GM12878 (cell line): ENCODE data around the gene GMDS. TPM values are rescaled to one million over a fixed set of nuclear protein-coding genes. Genes with fewer than 3 reads are reported as not detected.

ENCODE experiments used
- ATAC-seq: fragments of 200-7000 bp; cut with Tn5 transposase; 3 replicates; pipeline ENCODE4 v1.9.1; 2020; ENCODE audit warnings: mild to moderate bottlenecking, moderate library complexity
- BruUV-seq: library from RNA; stranded (reverse); fragments of 400-500 nt; replicated peaks from 2 replicates; lab custom pipeline; 2021; lab: Mats Ljungman, UMichigan
- CTCF ChIA-PET: fragments of 300-600 bp; sonication (Branson Sonifier 250); formaldehyde crosslinking; extraction: SDS; loops from one replicate; lab custom pipeline; 2021; ENCODE audit warnings: inconsistent platforms; lab: Yijun Ruan, JAX
- POLR2A ChIA-PET: fragments of 350-600 bp; formaldehyde crosslinking; extraction: SDS; loops from one replicate; lab custom pipeline; 2021; ENCODE audit warnings: inconsistent platforms; lab: Charles Lee
- RAD21 ChIA-PET: fragments of 300-600 bp; sonication (Branson Sonifier 250); formaldehyde crosslinking; loops from one replicate; lab custom pipeline; 2023; ENCODE audit warnings: antibody characterized with exemption; ENCODE audit not compliant: unreplicated experiment; lab: Charles Lee
- SMC1A ChIA-PET: fragments of 300-600 bp; sonication (Branson Sonifier 250); formaldehyde crosslinking; loops from one replicate; lab custom pipeline; 2023; ENCODE audit not compliant: unreplicated experiment, uncharacterized antibody; lab: Charles Lee
- DNase-seq: peaks from one replicate; pipeline ENCODE4 v3.0.0-alpha.2; 2011; ENCODE audit warnings: low read depth, low spot score
- FAIRE-seq: peaks from 3 replicates; lab custom pipeline; 2011; peaks lifted over from hg19 to GRCh38; lab: Jason Lieb, UNC
- H2AFZ ChIP-seq: 2 replicates; pipeline ENCODE4 v1.6.0; 2011; ENCODE audit warnings: low read depth, low read length, control low read depth; ENCODE audit not compliant: control insufficient read depth
- H3K27ac ChIP-seq: 2 replicates; pipeline ENCODE4 v1.5.1; 2011; ENCODE audit warnings: control low read depth; ENCODE audit not compliant: control insufficient read depth, insufficient read depth
- H3K27me3 ChIP-seq, 2 experiments: replicated peaks in 1 of 2; 2 replicates each; pipeline versions ENCODE4 v1.6.0 to v1.6.1; 2011; ENCODE audit warnings: low read length in 1 of 2; ENCODE audit not compliant: control insufficient read depth in 2 of 2, insufficient read depth in 2 of 2
- H3K36me3 ChIP-seq, 2 experiments: 2 replicates each; pipeline ENCODE4 v1.5.1; 2011; ENCODE audit warnings: low read length in 1 of 2; ENCODE audit not compliant: control insufficient read depth in 2 of 2, insufficient read depth in 2 of 2
- H3K4me1 ChIP-seq: 2 replicates; pipeline ENCODE4 v1.6.1; 2011; ENCODE audit warnings: mild to moderate bottlenecking, low read length, moderate library complexity, mixed read lengths; ENCODE audit not compliant: control insufficient read depth, insufficient read depth
- H3K4me2 ChIP-seq: 2 replicates; pipeline ENCODE4 v1.6.0; 2011; ENCODE audit warnings: control low read depth; ENCODE audit not compliant: control insufficient read depth, insufficient read depth
- H3K4me3 ChIP-seq: fragments of 200-600 bp; sonication (generic); 2 replicates; pipeline ENCODE4 v1.5.1; 2016
- H3K79me2 ChIP-seq: 2 replicates; pipeline ENCODE4 v1.6.0; 2011; ENCODE audit warnings: low read length; ENCODE audit not compliant: control insufficient read depth, insufficient read depth
- H3K9ac ChIP-seq: 2 replicates; pipeline ENCODE4 v1.8.0; 2011; ENCODE audit warnings: low read length, control low read depth, mixed read lengths; ENCODE audit not compliant: control insufficient read depth, insufficient read depth
- H3K9me3 ChIP-seq: replicated peaks from 3 replicates; pipeline ENCODE4 v1.5.1; 2011; ENCODE audit warnings: mild to moderate bottlenecking, low read length; ENCODE audit not compliant: control insufficient read depth, insufficient read depth
- H4K20me1 ChIP-seq: 2 replicates; pipeline ENCODE4 v1.6.0; 2011; ENCODE audit not compliant: control insufficient read depth, insufficient read depth
- BCL11A ChIP-seq: IDR thresholded peaks from 2 replicates; pipeline ENCODE4 v1.6.1; 2011; ENCODE audit warnings: low read depth, low read length
- CREB1 ChIP-seq: IDR thresholded peaks from 2 replicates; pipeline ENCODE4 v1.6.1; 2012; ENCODE audit warnings: low read depth, mild to moderate bottlenecking, inconsistent platforms
- ESRRA ChIP-seq: IDR thresholded peaks from 2 replicates; pipeline ENCODE4 v1.6.1; 2012; ENCODE audit warnings: mild to moderate bottlenecking, low read length, improper control_type of control experiment
- FOS ChIP-seq: IDR thresholded peaks from 3 replicates; pipeline ENCODE4 v1.6.1; 2011; ENCODE audit warnings: borderline replicate concordance; ENCODE audit not compliant: insufficient read length; ENCODE audit errors: extremely low read depth
- HDAC6 ChIP-seq: fragments of 200-600 bp; sonication (generic); IDR thresholded peaks from one replicate; pipeline ENCODE4 v1.8.0; 2017; ENCODE audit warnings: antibody characterized with exemption; ENCODE audit not compliant: unreplicated experiment
- JUNB ChIP-seq: IDR thresholded peaks from 2 replicates; pipeline ENCODE4 v1.6.1; 2016; ENCODE audit warnings: antibody characterized with exemption, mild to moderate bottlenecking
- KLF5 ChIP-seq: fragments of 450-650 bp; IDR thresholded peaks from 2 replicates; pipeline ENCODE4 v1.6.1; 2014; ENCODE audit warnings: mild to moderate bottlenecking; ENCODE audit not compliant: partially characterized antibody
- NR2C1 ChIP-seq: fragments of 450-650 bp; IDR thresholded peaks from 2 replicates; pipeline ENCODE4 v1.6.1; 2017; ENCODE audit warnings: antibody characterized with exemption, mild to moderate bottlenecking, moderate library complexity
- PAX5 ChIP-seq: IDR thresholded peaks from 2 replicates; pipeline ENCODE4 v1.6.1; 2011; ENCODE audit warnings: low read depth, low read length, borderline replicate concordance
- PAX8 ChIP-seq: fragments of 450-650 bp; IDR thresholded peaks from 2 replicates; pipeline ENCODE4 v1.6.1; 2017; ENCODE audit warnings: mild to moderate bottlenecking, moderate library complexity
- RAD51 ChIP-seq: fragments of 450-650 bp; IDR thresholded peaks from 2 replicates; pipeline ENCODE4 v1.6.1; 2016; ENCODE audit warnings: moderate library complexity, mild to moderate bottlenecking, inconsistent platforms
- RBBP5 ChIP-seq: fragments of 200-600 bp; sonication (generic); conservative IDR thresholded peaks from 2 replicates; pipeline ENCODE4 v1.6.1; 2016
- SMC3 ChIP-seq: IDR thresholded peaks from 2 replicates; pipeline ENCODE4 v1.6.1; 2011; ENCODE audit warnings: low read length, improper control_type of control experiment, borderline replicate concordance
- USF2 ChIP-seq: IDR thresholded peaks from 2 replicates; pipeline ENCODE4 v1.6.1; 2011; ENCODE audit warnings: low read depth, low read length, improper control_type of control experiment, borderline replicate concordance
- ZBTB4 ChIP-seq: fragments of 450-650 bp; formaldehyde crosslinking; IDR thresholded peaks from 2 replicates; pipeline ENCODE4 v1.4.0; 2022; ENCODE audit warnings: mild to moderate bottlenecking, moderate library complexity
- WGBS: methylation state at CpG from one replicate; pipeline ENCODE4 v1.1.6; 2016; ENCODE audit warnings: low lambda C conversion rate; ENCODE audit not compliant: insufficient replicate concordance, insufficient coverage; ENCODE audit errors: missing lambda C conversion rate; 5-methylcytosine and 5-hydroxymethylcytosine counted together
- in situ Hi-C: fragments of 300-500 bp; cut with MboI; formaldehyde crosslinking; loops from 9 replicates; pipeline ENCODE4 v1.14.3; 2018; ENCODE audit warnings: mixed read lengths
- intact Hi-C: fragments of 100-400 bp; cut with micrococcal nuclease; formaldehyde crosslinking; loops from one replicate; pipeline ENCODE4 v1.14.2; 2022; ENCODE audit not compliant: unreplicated experiment
- polyA plus RNA-seq, 11 experiments: library from polyadenylated mRNA; depleted of rRNA in 4 of 11; unstranded in 6 of 11; stranded (reverse) in 5 of 11; fragments of >200 nt; fragmentation: Nextera tagmentation in 4 of 11; fragmentation: Illumina TruSeq in 1 of 11; extraction: Ambion mirVana in 4 of 11; extraction: Trizol in 1 of 11; gene quantifications; 1 replicate in 1 of 11; 2 replicates in 10 of 11; pipeline versions ENCODE4 v1.2.1 to v1.2.3, GENCODE V29; 2011 to 2016; ENCODE audit warnings: inconsistent platforms in 2 of 11, missing spikeins in 2 of 11, low read depth in 1 of 11
- total RNA-seq, 4 experiments: library from RNA; depleted of rRNA in 3 of 4; stranded (reverse); fragments of >200 nt in 3 of 4; fragmentation: Illumina TruSeq in 1 of 4; extraction: Trizol in 1 of 4; gene quantifications; 2 replicates each; pipeline versions ENCODE4 v1.2.1 to v1.2.3, GENCODE V29; 2013 to 2021

GMDS gene
- total and polyA plus RNA-seq, 10 of the 15 experiments (the other 5 are each of a cell fraction or from before 2014, with no cell fraction given), result 0.61 to 53.8 (median 29.3) TPM

- H3K4me3 ChIP-seq, result no peak overlapping the region
- no peak overlapping the region for H3K9ac ChIP-seq
- TF ChIP-seq CREB1, result no peak
- no peak for TF ChIP-seq USF2
- no peak for TF ChIP-seq ZBTB4 (CRISPR knock-in tag)
- TF ChIP-seq RBBP5, result no peak
- no peak for TF ChIP-seq FOS
- no peak for TF ChIP-seq SMC3
- no peak for TF ChIP-seq HDAC6
- TF ChIP-seq RAD51, result no peak
- TF ChIP-seq NR2C1, result no peak
- TF ChIP-seq JUNB, result no peak
- no peak for TF ChIP-seq PAX5
- TF ChIP-seq PAX8, result no peak
- TF ChIP-seq ESRRA, result no peak
- TF ChIP-seq BCL11A, result no peak
- TF ChIP-seq KLF5, result no peak
- TF ChIP-seq, all 136 proteins: peak for 0
- ChIA-PET RAD21 (no interaction called here), POLR2A (no interaction called here), CTCF (no interaction called here), SMC1A (no interaction called here)
- no TSS peak for BruUV-seq
- H3K79me2 ChIP-seq, result no peaks in the 10 kb centered on the region
- H3K9me3 ChIP-seq, result peaks cover 4% of the 10 kb centered on the region; the same call in 2 of the 3 replicates
- H4K20me1 ChIP-seq, result no peaks in the 10 kb centered on the region
- DNase-seq (no peak), FAIRE-seq (no peak), ATAC-seq (no peak)
- H2AFZ ChIP-seq, result no peak overlapping the region
- H3K36me3 ChIP-seq, result no peaks in the 10 kb centered on the region
- in situ Hi-C loops (no loop called here), intact Hi-C loops (no loop called here)
- H3K4me1 ChIP-seq, result peaks cover 12% of the 10 kb centered on the region
- H3K27me3 ChIP-seq, result no peaks in the 10 kb centered on the region
- H3K27ac ChIP-seq, result no peak overlapping the region
- no peak overlapping the region for H3K4me2 ChIP-seq
- WGBS, result 89% methylated on average over 1 of the region's 1 CpG
These were observed 78.7 kb downstream of the GMDS start for GRCh38 chr6:2166717-2167116.
